ENCODE results near the gene SKA2. TPM values are rescaled to one million over a fixed set of nuclear protein-coding genes. Genes with fewer than 3 reads are reported as not detected.
A peak's percentile ranks its signal among the peaks of the same experiment; 100 is the strongest.

Gene SKA2
- total and polyA plus RNA-seq, 3 experiments from 2014 or later: 30.7 to 60.0 (median 55.8) TPM

- H3K4me3 ChIP-seq (ENCODE audit: low read length): no peak overlapping the region
- peak overlapping the region in 1 of 8 donors; percentile 78 for H3K27ac Mint-ChIP-seq
- peaks cover 0 to 4% (median 0%) of the 10 kb centered on the region in 3 donors for H3K4me1 Mint-ChIP-seq
- H3K9me3 ChIP-seq (ENCODE audit: low read length): no peaks in the 10 kb centered on the region
- H3K36me3 Mint-ChIP-seq: peaks cover 0 to 33% (median 12%) of the 10 kb centered on the region in 3 donors
- POLR2A ChIA-PET: no interaction called here
- CTCF ChIA-PET: no interaction called here
- no peaks in the 10 kb centered on the region for H3K36me3 ChIP-seq (ENCODE audit: insufficient read depth, low read length)
- H3K4me3 Mint-ChIP-seq: no peak overlapping the region
- H3K4me1 ChIP-seq (ENCODE audit: insufficient read depth, low read length): no peaks in the 10 kb centered on the region
- no peak for DNase-seq
- peaks cover 0 to 2% of the 10 kb centered on the region in 2 donors for H3K27me3 Mint-ChIP-seq
- no peaks in the 10 kb centered on the region for H3K9me3 Mint-ChIP-seq
- H3K27ac ChIP-seq (ENCODE audit: low read depth, low read length): no peak overlapping the region
- no peaks in the 10 kb centered on the region for H3K27me3 ChIP-seq (ENCODE audit: insufficient read depth, low read length, poor library complexity, severe bottlenecking)
Observed at GRCh38 chr17:59126809-59127417, 28.1 kb downstream of the SKA2 start.

- H3K4me1 ChIP-seq (ENCODE audit: insufficient read depth, low read length): no peaks in the 10 kb centered on the region
- CTCF ChIA-PET: no interaction called here
Observed at GRCh38 chr17:59124665-59125064, 30.3 kb downstream of the SKA2 start.

GRCh38 chr17:59121901-59122480 lies 33.0 kb downstream of the SKA2 start:
- no peaks in the 10 kb centered on the region for H3K36me3 ChIP-seq (ENCODE audit: insufficient read depth, low read length)
- Mint-ChIP-seq H3K4me1 (no peaks in the 10 kb centered on the region), H3K27me3 (no peaks in the 10 kb centered on the region), H3K27ac (no peak overlapping the region), H3K9me3 (no peaks in the 10 kb centered on the region), H3K4me3 (no peak overlapping the region), H3K36me3 (peaks cover 0 to 38% (median 15%) of the 10 kb centered on the region in 3 donors)
- POLR2A ChIA-PET: no interaction called here
- CTCF ChIA-PET: no interaction called here
- H3K27me3 ChIP-seq (ENCODE audit: insufficient read depth, low read length, poor library complexity, severe bottlenecking): no peaks in the 10 kb centered on the region
- H3K4me3 ChIP-seq (ENCODE audit: low read length): no peak overlapping the region
- H3K9me3 ChIP-seq (ENCODE audit: low read length): no peaks in the 10 kb centered on the region
- DNase-seq: no peak
- no peak overlapping the region for H3K27ac ChIP-seq (ENCODE audit: low read depth, low read length)
- no peaks in the 10 kb centered on the region for H3K4me1 ChIP-seq (ENCODE audit: insufficient read depth, low read length)

More at GRCh38 chr17:59124665-59125064, 30.3 kb downstream of the SKA2 start:
- no peaks in the 10 kb centered on the region for H3K36me3 ChIP-seq (ENCODE audit: insufficient read depth, low read length)
- no peaks in the 10 kb centered on the region for H3K4me1 Mint-ChIP-seq
- H3K4me3 Mint-ChIP-seq: no peak overlapping the region
- no peak for DNase-seq
- POLR2A ChIA-PET: no interaction called here
- no peak overlapping the region for H3K4me3 ChIP-seq (ENCODE audit: low read length)
- H3K27ac ChIP-seq (ENCODE audit: low read depth, low read length): no peak overlapping the region
- H3K9me3 ChIP-seq (ENCODE audit: low read length): no peaks in the 10 kb centered on the region
- H3K9me3 Mint-ChIP-seq: no peaks in the 10 kb centered on the region
- peak overlapping the region in 2 of 8 donors; percentile 37 to 43 for H3K27ac Mint-ChIP-seq
- H3K36me3 Mint-ChIP-seq: peaks cover 0 to 41% (median 16%) of the 10 kb centered on the region in 3 donors
- no peaks in the 10 kb centered on the region for H3K27me3 ChIP-seq (ENCODE audit: insufficient read depth, low read length, poor library complexity, severe bottlenecking)
- peaks cover 0 to 2% of the 10 kb centered on the region in 2 donors for H3K27me3 Mint-ChIP-seq

GRCh38 chr17:59115474-59115873 lies 39.5 kb downstream of the SKA2 start:
- H3K9me3 ChIP-seq (ENCODE audit: low read length): no peaks in the 10 kb centered on the region
- POLR2A ChIA-PET: no interaction called here
- H3K4me3 ChIP-seq (ENCODE audit: low read length): no peak overlapping the region
- CTCF ChIA-PET: interaction anchor here (0.5 kb wide), 1 partner anchor 323 kb away, joined by 3 read pairs; no protein-coding TSS in a partner anchor
- Mint-ChIP-seq H3K4me3 (no peak overlapping the region), H3K9me3 (no peaks in the 10 kb centered on the region), H3K27me3 (no peaks in the 10 kb centered on the region), H3K36me3 (peaks cover 0 to 30% (median 11%) of the 10 kb centered on the region in 3 donors), H3K4me1 (no peaks in the 10 kb centered on the region), H3K27ac (peak overlapping the region in 1 of 8 donors; percentile 21)
- H3K27ac ChIP-seq (ENCODE audit: low read depth, low read length): no peak overlapping the region
- H3K4me1 ChIP-seq (ENCODE audit: insufficient read depth, low read length): no peaks in the 10 kb centered on the region
- DNase-seq: no peak
- H3K27me3 ChIP-seq (ENCODE audit: insufficient read depth, low read length, poor library complexity, severe bottlenecking): no peaks in the 10 kb centered on the region
- no peaks in the 10 kb centered on the region for H3K36me3 ChIP-seq (ENCODE audit: insufficient read depth, low read length)

GRCh38 chr17:59111539-59111938 lies 43.4 kb downstream of the SKA2 start:
- ChIA-PET POLR2A (no interaction called here), CTCF (no interaction called here)
- H3K36me3 Mint-ChIP-seq: peaks cover 0 to 24% (median 6%) of the 10 kb centered on the region in 3 donors
- no peak for DNase-seq
- peaks cover 7 to 11% (median 10%) of the 10 kb centered on the region in 3 donors for H3K4me1 Mint-ChIP-seq
- Histone ChIP-seq H3K4me3 (ENCODE audit: low read length) (no peak overlapping the region), H3K9me3 (ENCODE audit: low read length) (no peaks in the 10 kb centered on the region), H3K36me3 (ENCODE audit: insufficient read depth, low read length) (no peaks in the 10 kb centered on the region), H3K27ac (ENCODE audit: low read depth, low read length) (no peak overlapping the region), H3K27me3 (ENCODE audit: insufficient read depth, low read length, poor library complexity, severe bottlenecking) (no peaks in the 10 kb centered on the region), H3K4me1 (ENCODE audit: insufficient read depth, low read length) (peaks cover 7% of the 10 kb centered on the region)
- no peaks in the 10 kb centered on the region for H3K9me3 Mint-ChIP-seq
- H3K27me3 Mint-ChIP-seq: peaks cover 0 to 2% of the 10 kb centered on the region in 2 donors
- peak overlapping the region in 2 of 8 donors; percentile 38 to 46 for H3K27ac Mint-ChIP-seq
- H3K4me3 Mint-ChIP-seq: no peak overlapping the region

- H3K36me3 Mint-ChIP-seq: peaks cover 0 to 27% (median 6%) of the 10 kb centered on the region in 3 donors
- Histone ChIP-seq H3K27me3 (ENCODE audit: insufficient read depth, low read length, poor library complexity, severe bottlenecking) (no peaks in the 10 kb centered on the region), H3K36me3 (ENCODE audit: insufficient read depth, low read length) (no peaks in the 10 kb centered on the region), H3K9me3 (ENCODE audit: low read length) (no peaks in the 10 kb centered on the region), H3K4me3 (ENCODE audit: low read length) (no peak overlapping the region), H3K4me1 (ENCODE audit: insufficient read depth, low read length) (peaks cover 8% of the 10 kb centered on the region), H3K27ac (ENCODE audit: low read depth, low read length) (no peak overlapping the region)
- peaks cover 0 to 3% of the 10 kb centered on the region in 2 donors for H3K27me3 Mint-ChIP-seq
- DNase-seq: no peak
- H3K4me3 Mint-ChIP-seq: peak overlapping the region in 1 of 7 donors; percentile 12
- ChIA-PET POLR2A (interaction anchor here (0.6 kb wide), 1 partner anchor 38 kb away, joined by 3 read pairs; no protein-coding TSS in a partner anchor), CTCF (no interaction called here)
- H3K27ac Mint-ChIP-seq: peak overlapping the region in 2 of 8 donors; percentile 5 to 56
- no peaks in the 10 kb centered on the region for H3K9me3 Mint-ChIP-seq
- H3K4me1 Mint-ChIP-seq: peaks cover 9 to 13% (median 11%) of the 10 kb centered on the region in 3 donors
Observed at GRCh38 chr17:59110973-59111372, 44.0 kb downstream of the SKA2 start.

GRCh38 chr17:59108400-59109102 lies 46.4 kb downstream of the SKA2 start:
- Mint-ChIP-seq H3K36me3 (peaks cover 0 to 27% (median 6%) of the 10 kb centered on the region in 3 donors), H3K9me3 (no peaks in the 10 kb centered on the region), H3K4me1 (peaks cover 29 to 36% (median 29%) of the 10 kb centered on the region in 3 donors), H3K27me3 (peaks cover 0 to 4% of the 10 kb centered on the region in 2 donors), H3K4me3 (peak overlapping the region in 2 of 7 donors; percentile 9 to 20), H3K27ac (peak overlapping the region in 1 of 8 donors; percentile 3)
- H3K9me3 ChIP-seq (ENCODE audit: low read length): no peaks in the 10 kb centered on the region
- ChIA-PET CTCF (interaction anchor here (0.7 to 1.2 kb wide), 2 partner anchors 10 to 112 kb away, joined by 3 read pairs; no protein-coding TSS in a partner anchor), POLR2A (no interaction called here)
- no peaks in the 10 kb centered on the region for H3K27me3 ChIP-seq (ENCODE audit: insufficient read depth, low read length, poor library complexity, severe bottlenecking)
- H3K36me3 ChIP-seq (ENCODE audit: insufficient read depth, low read length): no peaks in the 10 kb centered on the region
- H3K27ac ChIP-seq (ENCODE audit: low read depth, low read length): no peak overlapping the region
- H3K4me3 ChIP-seq (ENCODE audit: low read length): no peak overlapping the region
- DNase-seq: no peak
- H3K4me1 ChIP-seq (ENCODE audit: insufficient read depth, low read length): peaks cover 27% of the 10 kb centered on the region
